Myocyte (in vitro differentiated cells): Measurements from ENCODE around the gene HOXB1. TPM values are rescaled to one million over a fixed set of nuclear protein-coding genes. Genes with fewer than 3 reads are reported as not detected.

Experiments
- DNase-seq: peaks from one replicate; pipeline ENCODE4 v3.0.0-alpha.2; 2012; ENCODE audit warnings: low read depth
- polyA plus RNA-seq: library from polyadenylated mRNA; unstranded; fragments of >200 nt; gene quantifications from one replicate; pipeline ENCODE4 v1.2.1, GENCODE V29; 2012; ENCODE audit warnings: missing spikeins
- total RNA-seq: library from RNA; depleted of rRNA; stranded (reverse); fragments of >200 nt; gene quantifications from 2 replicates; pipeline ENCODE4 v1.2.3, GENCODE V29; 2014

The HOXB1 gene
- not detected in 2 replicates for total RNA-seq
- not detected for polyA plus RNA-seq

- no peak for DNase-seq
These were observed at the start of gene HOXB1 for GRCh38 chr17:48530887-48531272. HOXB1 (minus strand) TSS chr17:48531011; CDS start chr17:48530904, 107 bp downstream.

- DNase-seq, result no peak
These were observed 49.1 kb upstream of the HOXB1 start for GRCh38 chr17:48579760-48580554.

GRCh38 chr17:48579471-48579759, 48.6 kb upstream of the HOXB1 start:
- no peak for DNase-seq

GRCh38 chr17:48578616-48579470, 48.0 kb upstream of the HOXB1 start:
- DNase-seq, result no peak

GRCh38 chr17:48577946-48578615, 47.3 kb upstream of the HOXB1 start, which contains the start of gene HOXB4:
HOXB4 (minus strand) TSS chr17:48578350; CDS start chr17:48578319, 31 bp downstream.
- DNase-seq, result peak; percentile 77

GRCh38 chr17:48577330-48577945, 46.6 kb upstream of the HOXB1 start:
- no peak for DNase-seq

- DNase-seq, result no peak
These were observed 45.9 kb upstream of the HOXB1 start for GRCh38 chr17:48576479-48577309.

- DNase-seq, result no peak
These were observed 45.1 kb upstream of the HOXB1 start for GRCh38 chr17:48575673-48576478.

- DNase-seq, result no peak
These were observed 44.3 kb upstream of the HOXB1 start for GRCh38 chr17:48575066-48575582.

- DNase-seq, result no peak
These were observed 43.8 kb upstream of the HOXB1 start for GRCh38 chr17:48574505-48575065.

- no peak for DNase-seq
These were observed 41.1 kb upstream of the HOXB1 start for GRCh38 chr17:48571826-48572417.

- DNase-seq, result no peak
These were observed 40.4 kb upstream of the HOXB1 start for GRCh38 chr17:48571024-48571818.

GRCh38 chr17:48570325-48571023, 39.7 kb upstream of the HOXB1 start:
- DNase-seq, result no peak

- DNase-seq, result no peak
These were observed 39.0 kb upstream of the HOXB1 start for GRCh38 chr17:48569674-48570324.

GRCh38 chr17:48569240-48569582, 38.4 kb upstream of the HOXB1 start:
- DNase-seq, result no peak

- no peak for DNase-seq
These were observed 37.9 kb upstream of the HOXB1 start for GRCh38 chr17:48568499-48569239.
